SKM-1 (cell line): ENCODE data around the gene RAB26.
"Not testable (repeated sequence)": the region's sequence is repeated elsewhere in the genome, so short reads cannot be mapped to it uniquely, and the experiment has no call there.

ENCODE experiments used
- DNase-seq: peaks from one replicate; lab custom pipeline; 2025; ENCODE audit not compliant: unreplicated experiment; lab: John Stamatoyannopoulos, UW

The RAB26 gene

GRCh38 chr16:2195322-2196161 lies 47.1 kb downstream of the RAB26 start:
- DNase-seq, result no peak

- no peak for DNase-seq
These were observed 47.9 kb downstream of the RAB26 start, which contains the start of gene CASKIN1 for GRCh38 chr16:2196162-2196980. Gene CASKIN1 (minus strand): TSS chr16:2196605. CDS start chr16:2196432, 173 bp downstream.

- no peak for DNase-seq
These were observed 48.6 kb downstream of the RAB26 start for GRCh38 chr16:2196981-2197511.

- DNase-seq, result no peak
These were observed 49.3 kb downstream of the RAB26 start for GRCh38 chr16:2197765-2198164.

- no peak for DNase-seq
These were observed 49.9 kb downstream of the RAB26 start for GRCh38 chr16:2198283-2198682.

GRCh38 chr16:2199095-2199494 lies 50.7 kb downstream of the RAB26 start:
- no peak for DNase-seq

GRCh38 chr16:2199621-2200139 lies 51.3 kb downstream of the RAB26 start:
- DNase-seq, result no peak

GRCh38 chr16:2200313-2200712 lies 51.9 kb downstream of the RAB26 start:
- no peak for DNase-seq

- not testable (repeated sequence) for DNase-seq
These were observed 54.8 kb downstream of the RAB26 start for GRCh38 chr16:2203119-2203688.
